ENCODE results near the gene NEMP1. TPM values are rescaled to one million over a fixed set of nuclear protein-coding genes. Genes with fewer than 3 reads are reported as not detected.
"Not testable (repeated sequence)": the region's sequence is repeated elsewhere in the genome, so short reads cannot be mapped to it uniquely, and the experiment has no call there.

NEMP1 gene
- total RNA-seq, 1 donor from 2014 or later, result 27.6 TPM

- Mint-ChIP-seq H3K4me1 (peaks cover 8% of the 10 kb centered on the region), H3K27me3 (no peaks in the 10 kb centered on the region), H3K9me3 (no peaks in the 10 kb centered on the region), H3K4me3 (no peak overlapping the region), H3K27ac (no peak overlapping the region), H3K36me3 (ENCODE audit: low read depth) (no peaks in the 10 kb centered on the region)
- ChIA-PET CTCF (no interaction called here), POLR2A (no interaction called here)
- intact Hi-C loops (cut with micrococcal nuclease), result no loop called here
- ATAC-seq (ENCODE audit: low read depth) (no peak), DNase-seq (no peak)
- TF ChIP-seq, protein P1, sequence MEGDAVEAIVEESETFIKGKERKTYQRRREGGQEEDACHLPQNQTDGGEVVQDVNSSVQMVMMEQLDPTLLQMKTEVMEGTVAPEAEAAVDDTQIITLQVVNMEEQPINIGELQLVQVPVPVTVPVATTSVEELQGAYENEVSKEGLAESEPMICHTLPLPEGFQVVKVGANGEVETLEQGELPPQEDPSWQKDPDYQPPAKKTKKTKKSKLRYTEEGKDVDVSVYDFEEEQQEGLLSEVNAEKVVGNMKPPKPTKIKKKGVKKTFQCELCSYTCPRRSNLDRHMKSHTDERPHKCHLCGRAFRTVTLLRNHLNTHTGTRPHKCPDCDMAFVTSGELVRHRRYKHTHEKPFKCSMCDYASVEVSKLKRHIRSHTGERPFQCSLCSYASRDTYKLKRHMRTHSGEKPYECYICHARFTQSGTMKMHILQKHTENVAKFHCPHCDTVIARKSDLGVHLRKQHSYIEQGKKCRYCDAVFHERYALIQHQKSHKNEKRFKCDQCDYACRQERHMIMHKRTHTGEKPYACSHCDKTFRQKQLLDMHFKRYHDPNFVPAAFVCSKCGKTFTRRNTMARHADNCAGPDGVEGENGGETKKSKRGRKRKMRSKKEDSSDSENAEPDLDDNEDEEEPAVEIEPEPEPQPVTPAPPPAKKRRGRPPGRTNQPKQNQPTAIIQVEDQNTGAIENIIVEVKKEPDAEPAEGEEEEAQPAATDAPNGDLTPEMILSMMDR (IDR thresholded peaks at IDR 0.05), result no peak
Observed at GRCh38 chr12:57019983-57020719, 58.4 kb downstream of the NEMP1 start.

- H3K4me3 Mint-ChIP-seq, result no peak overlapping the region
- DNase-seq (no peak), ATAC-seq (ENCODE audit: low read depth) (no peak)
- POLR2A ChIA-PET, result no interaction called here
- TF ChIP-seq, protein P1 (IDR thresholded peaks at IDR 0.05), result no peak
- intact Hi-C loops (cut with micrococcal nuclease), result no loop called here
- no peaks in the 10 kb centered on the region for H3K36me3 Mint-ChIP-seq (ENCODE audit: low read depth)
- H3K27ac Mint-ChIP-seq, result no peak overlapping the region
- CTCF ChIA-PET, result interaction anchor here (1.1 kb wide), 1 partner anchor 12 kb away, joined by 3 read pairs; no protein-coding TSS in a partner anchor
- no peaks in the 10 kb centered on the region for H3K9me3 Mint-ChIP-seq
- no peaks in the 10 kb centered on the region for H3K27me3 Mint-ChIP-seq
- H3K4me1 Mint-ChIP-seq, result peaks cover 8% of the 10 kb centered on the region
Observed at GRCh38 chr12:57018906-57019305, 59.7 kb downstream of the NEMP1 start.

DNA sequence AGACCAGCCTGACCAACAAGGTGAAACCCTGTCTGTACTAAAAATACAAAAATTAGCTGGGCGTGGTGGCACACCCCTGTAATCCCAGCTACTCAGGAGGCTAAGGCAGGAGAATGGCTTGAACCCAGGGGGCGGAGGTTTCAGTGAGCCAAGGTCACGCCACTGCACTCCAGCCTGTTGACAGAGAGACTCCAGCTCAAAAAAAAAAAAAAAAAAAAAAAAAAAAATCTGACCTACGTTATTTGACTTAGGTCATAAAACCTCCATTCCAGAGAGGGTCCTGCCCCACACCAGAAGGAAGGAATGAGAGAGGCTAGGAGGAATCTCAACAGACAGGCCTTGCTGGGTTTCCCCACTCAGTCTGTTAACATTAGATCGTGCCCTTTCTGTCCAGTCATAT lies 60.2 kb downstream of the NEMP1 start:
- H3K27me3 Mint-ChIP-seq; H3K36me3 Mint-ChIP-seq (ENCODE audit: low read depth); DNase-seq; intact Hi-C loops (cut with micrococcal nuclease); ATAC-seq (ENCODE audit: low read depth); H3K27ac Mint-ChIP-seq; H3K4me1 Mint-ChIP-seq; H3K4me3 Mint-ChIP-seq; H3K9me3 Mint-ChIP-seq: not testable (repeated sequence)
- ChIA-PET POLR2A (interaction anchor here (0.6 to 0.8 kb wide), 4 partner anchors 9 to 51 kb away, joined by 3 to 8 read pairs (median 5); no protein-coding TSS in a partner anchor), CTCF (interaction anchor here (1.1 kb wide), 1 partner anchor 13 kb away, joined by 3 read pairs; no protein-coding TSS in a partner anchor)

- no peak for ATAC-seq (ENCODE audit: low read depth)
- ChIA-PET CTCF (interaction anchor here (0.8 to 1.8 kb wide), 2 partner anchors 9 to 13 kb away, joined by 3 to 6 read pairs; no protein-coding TSS in a partner anchor), POLR2A (interaction anchor here (0.6 to 1.1 kb wide), 3 partner anchors 21 to 158 kb away, joined by 3 to 4 read pairs (median 3); no protein-coding TSS in a partner anchor)
- H3K27ac Mint-ChIP-seq, result no peak within 1 kb of the TSS
- H3K9me3 Mint-ChIP-seq, result no peaks in the 10 kb centered on the region
- H3K4me3 Mint-ChIP-seq, result no peak within 1 kb of the TSS
- H3K4me1 Mint-ChIP-seq, result peaks cover 23% of the 10 kb centered on the region
- H3K27me3 Mint-ChIP-seq, result no peaks in the 10 kb centered on the region
- TF ChIP-seq, protein P1 (IDR thresholded peaks at IDR 0.05), result no peak
- H3K36me3 Mint-ChIP-seq (ENCODE audit: low read depth), result no peaks in the 10 kb centered on the region
- intact Hi-C loops (cut with micrococcal nuclease), result no loop called here
- no peak for DNase-seq
Observed at GRCh38 chr12:57016348-57016747, 62.2 kb downstream of the NEMP1 start, which contains the start of gene TAC3. TAC3 (minus strand) TSS chr12:57016529; CDS start chr12:57015797, 732 bp downstream.

GRCh38 chr12:57012600-57013465 lies 65.8 kb downstream of the NEMP1 start:
- peak overlapping the region; percentile 24 for H3K27ac Mint-ChIP-seq
- POLR2A ChIA-PET, result no interaction called here
- DNase-seq, result no peak
- H3K27me3 Mint-ChIP-seq, result no peaks in the 10 kb centered on the region
- no peaks in the 10 kb centered on the region for H3K36me3 Mint-ChIP-seq (ENCODE audit: low read depth)
- TF ChIP-seq, protein P1 (IDR thresholded peaks at IDR 0.05), result no peak
- ATAC-seq (ENCODE audit: low read depth), result peak; percentile 77
- intact Hi-C loops (cut with micrococcal nuclease), result no loop called here
- no peak overlapping the region for H3K4me3 Mint-ChIP-seq
- no peaks in the 10 kb centered on the region for H3K9me3 Mint-ChIP-seq
- H3K4me1 Mint-ChIP-seq, result peaks cover 21% of the 10 kb centered on the region
- CTCF ChIA-PET, result interaction anchor here (0.9 to 9.6 kb wide), 2 partner anchors 8 to 47 kb away, joined by 4 to 89 read pairs; no protein-coding TSS in a partner anchor

Measured in activated B cell treated with CpG ODN at 0.5 μM for 24 hours (primary cell).